HG02840 (cell line): ENCODE measurements around the gene CHKB.
"Not testable (repeated sequence)": the region's sequence is repeated elsewhere in the genome, so short reads cannot be mapped to it uniquely, and the experiment has no call there.

Source experiments
- ATAC-seq: cut with Tn5 transposase; IDR thresholded peaks from one replicate; pipeline ENCODE4 v1.9.1; 2021; ENCODE audit warnings: mild to moderate bottlenecking, moderate library complexity, moderate number of reproducible peaks; ENCODE audit not compliant: unreplicated experiment, low FRiP score

Gene CHKB

GRCh38 chr22:50582493-50583293 is at the start of gene CHKB:
Gene CHKB (minus strand): TSS chr22:50582849. CDS start chr22:50582781, 68 bp downstream.
- peak; percentile 91 for ATAC-seq

- no peak for ATAC-seq
Measured at GRCh38 chr22:50630376-50630775, 47.7 kb upstream of the CHKB start.

- ATAC-seq, result no peak
Measured at GRCh38 chr22:50628543-50629134, 46.0 kb upstream of the CHKB start.

- ATAC-seq, result peak; percentile 69
Measured at GRCh38 chr22:50627642-50628542, 45.2 kb upstream of the CHKB start, which contains the start of gene ARSA. Gene ARSA (minus strand): TSS chr22:50628152. CDS start chr22:50627779, 373 bp downstream.

- no peak for ATAC-seq
Measured at GRCh38 chr22:50626850-50627641, 44.4 kb upstream of the CHKB start.

GRCh38 chr22:50626314-50626849 is 43.7 kb upstream of the CHKB start:
- ATAC-seq, result no peak

GRCh38 chr22:50625568-50626313 is 43.1 kb upstream of the CHKB start:
- no peak for ATAC-seq

GRCh38 chr22:50625131-50625567 is 42.5 kb upstream of the CHKB start:
- no peak for ATAC-seq

- ATAC-seq, result no peak
Measured at GRCh38 chr22:50624347-50625130, 41.9 kb upstream of the CHKB start.

GRCh38 chr22:50622723-50623327 is 40.2 kb upstream of the CHKB start:
- ATAC-seq, result no peak

GRCh38 chr22:50621948-50622722 is 39.5 kb upstream of the CHKB start:
- no peak for ATAC-seq

GRCh38 chr22:50621356-50621880 is 38.8 kb upstream of the CHKB start:
- ATAC-seq, result peak; percentile 46

- peak; percentile 52 for ATAC-seq
Measured at GRCh38 chr22:50620593-50621355, 38.1 kb upstream of the CHKB start.

- not testable (repeated sequence) for ATAC-seq
Measured at GRCh38 chr22:50614296-50614695, 31.6 kb upstream of the CHKB start.

- no peak for ATAC-seq
Measured at GRCh38 chr22:50613291-50613981, 30.8 kb upstream of the CHKB start.
